HG02884 (cell line): ENCODE measurements around the gene PANK2.
"Not testable (repeated sequence)": the region's sequence is repeated elsewhere in the genome, so short reads cannot be mapped to it uniquely, and the experiment has no call there.

Source experiments
- ATAC-seq: cut with Tn5 transposase; IDR thresholded peaks from one replicate; pipeline ENCODE4 v1.9.1; 2021; ENCODE audit warnings: mild to moderate bottlenecking, moderate library complexity; ENCODE audit not compliant: unreplicated experiment

PANK2 gene

DNA sequence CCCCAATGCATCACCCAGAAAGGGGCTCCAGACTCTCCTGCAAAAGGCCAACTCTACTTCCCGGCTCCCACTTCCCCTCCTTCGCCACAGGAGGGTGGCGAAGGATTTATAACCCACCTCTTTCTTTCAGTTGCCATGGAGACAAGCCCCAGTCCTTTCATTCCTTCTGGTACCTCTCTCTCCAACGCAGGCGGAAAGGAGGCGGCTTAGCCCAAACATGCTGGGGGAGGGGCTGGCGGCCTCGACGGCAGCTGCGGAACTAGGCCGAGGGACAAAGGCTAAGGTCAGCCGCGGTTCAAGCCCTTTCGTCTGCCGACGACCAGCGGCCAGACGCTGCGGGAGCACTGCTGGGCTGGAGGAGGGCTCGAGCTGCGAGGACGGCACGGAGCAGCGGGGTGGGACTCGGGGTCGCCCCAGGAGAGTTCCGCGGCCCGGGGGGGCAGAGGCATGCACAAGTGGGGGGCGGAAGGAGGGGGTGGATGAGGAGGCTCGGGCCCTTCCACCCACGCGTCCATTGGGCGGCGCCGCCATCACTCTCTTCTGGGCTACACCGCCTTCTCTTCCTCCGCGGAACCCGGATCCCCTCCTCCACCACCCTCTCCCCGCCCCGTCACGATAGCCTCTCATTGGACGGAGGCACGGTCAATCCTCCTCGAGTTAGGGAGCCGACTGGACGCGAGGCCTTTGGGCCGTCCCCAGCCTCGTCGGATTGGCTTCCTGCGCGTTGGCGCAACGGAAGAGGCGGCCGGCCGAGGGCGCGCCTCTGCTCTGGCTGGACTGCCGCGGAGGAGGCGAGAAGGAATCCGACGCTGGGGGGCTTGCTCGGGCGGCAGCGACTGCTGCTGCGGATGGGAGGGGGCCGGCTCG, at the start of gene PANK2:
TSS of gene PANK2 (plus strand) at position 766 of the 867 bp plus-strand sequence.
- ATAC-seq: peak; percentile 88

DNA sequence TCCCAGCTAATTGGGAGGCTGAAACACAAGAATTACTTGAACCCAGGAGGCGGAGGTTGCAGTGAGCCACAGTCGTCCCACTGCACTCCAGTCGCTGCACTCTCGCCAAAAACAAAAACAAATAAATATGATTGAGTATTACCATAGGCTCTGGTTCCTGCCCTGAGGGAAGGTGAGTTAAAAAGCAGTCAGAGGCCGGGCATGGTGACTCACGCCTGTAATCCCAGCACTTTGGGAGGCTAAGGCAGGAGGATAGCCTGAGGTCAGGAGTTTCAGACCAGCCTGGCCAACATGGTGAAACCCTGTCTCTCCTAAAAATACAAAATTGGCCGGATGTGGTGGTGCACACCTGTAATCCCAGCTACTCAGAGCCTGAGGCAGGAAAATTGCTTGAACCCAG, 49.0 kb upstream of the PANK2 start:
- not testable (repeated sequence) for ATAC-seq

DNA sequence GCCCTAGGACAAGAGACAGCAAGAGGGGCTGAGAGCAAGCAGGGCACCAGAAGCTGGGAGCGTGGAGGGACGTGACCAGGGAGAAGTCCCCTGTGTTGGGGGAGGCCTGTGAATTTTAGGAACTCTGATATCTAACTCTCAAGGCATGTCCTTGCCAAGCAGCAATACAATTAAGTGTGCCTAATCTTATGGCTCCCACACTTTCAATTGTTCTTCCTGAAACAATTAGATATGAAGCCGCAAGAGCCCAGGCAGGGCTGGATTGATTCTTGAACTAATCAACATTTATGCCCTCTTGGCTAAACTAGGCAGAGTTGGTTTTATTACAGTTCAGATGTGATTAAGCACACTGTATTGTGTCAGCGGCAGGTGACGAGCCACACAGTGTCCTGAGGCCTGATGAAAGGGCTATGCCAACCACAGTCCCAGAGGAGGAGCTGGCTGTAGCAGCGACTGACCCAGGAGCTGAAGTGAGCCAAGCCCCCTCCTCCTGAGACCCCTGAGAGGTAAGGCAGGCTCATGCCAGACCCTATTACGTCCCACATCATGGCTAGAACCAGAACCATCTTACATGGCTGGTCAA, 46.7 kb upstream of the PANK2 start:
- no peak for ATAC-seq

DNA sequence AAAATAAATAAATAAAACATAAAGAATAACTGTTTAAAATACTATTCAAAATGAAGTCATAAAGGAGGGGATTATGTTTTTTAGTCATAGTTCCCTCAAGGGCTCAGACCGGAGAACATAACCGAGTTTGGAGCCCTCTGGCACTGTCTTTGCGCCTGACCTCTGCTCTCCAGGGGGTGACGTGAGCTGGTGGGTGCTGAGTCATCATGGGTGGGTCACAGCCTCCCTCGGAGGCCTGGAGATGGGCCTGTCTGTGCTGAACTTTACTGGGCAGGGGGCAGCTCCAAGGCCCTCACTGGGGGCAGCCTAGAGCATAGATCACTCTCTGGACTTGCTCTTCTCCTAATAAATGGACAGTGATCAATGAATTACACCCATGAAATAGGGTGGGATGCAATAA, 45.7 kb upstream of the PANK2 start:
- ATAC-seq: no peak

DNA sequence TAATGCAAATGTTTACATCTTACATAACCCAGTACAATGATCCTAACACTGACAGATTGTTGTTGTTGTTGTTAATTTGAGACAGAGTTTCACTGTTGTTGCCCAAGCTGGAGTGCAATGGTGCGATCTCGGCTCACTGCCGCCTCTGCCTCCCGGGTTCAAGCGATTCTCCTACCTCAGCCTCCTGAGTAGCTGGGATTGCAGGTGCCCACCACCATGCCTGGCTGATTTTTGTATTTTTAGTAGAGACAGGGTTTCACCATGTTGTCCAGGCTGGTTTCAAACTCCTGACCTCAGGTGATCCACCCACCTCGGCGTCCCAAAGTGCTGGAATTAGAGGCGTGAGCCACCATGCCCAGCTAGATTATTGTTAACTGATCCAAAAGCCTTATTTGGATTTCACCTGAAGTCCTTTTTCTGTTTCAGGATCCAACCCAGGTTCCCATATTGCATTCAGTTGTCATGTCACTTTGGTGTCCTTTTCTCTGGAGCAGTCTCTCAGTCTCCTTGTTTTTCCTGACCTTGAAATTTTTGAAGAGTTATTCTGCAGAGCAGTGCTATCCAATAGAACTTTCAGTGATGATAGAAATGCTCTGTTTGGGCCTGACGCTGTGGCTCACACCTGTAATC, 45.1 kb upstream of the PANK2 start:
- ATAC-seq: not testable (repeated sequence)

DNA sequence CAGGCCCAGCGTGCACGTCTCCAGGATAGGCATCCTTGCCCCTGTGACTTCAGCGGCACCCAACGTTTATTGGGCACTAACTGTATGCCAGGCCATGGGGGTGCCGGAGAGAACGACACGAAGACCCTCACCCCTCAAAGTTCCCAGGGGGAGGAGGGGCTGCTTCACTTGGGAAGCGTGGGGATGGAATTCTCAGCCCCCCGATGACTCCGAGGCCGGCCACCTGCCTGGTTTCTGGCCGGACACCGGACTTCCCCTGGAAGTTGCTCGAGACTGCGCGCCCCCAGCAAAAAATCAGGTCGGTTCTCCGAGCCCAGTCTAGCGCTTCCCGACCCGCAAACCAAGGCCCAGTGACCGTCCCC, 42.8 kb upstream of the PANK2 start:
- no peak for ATAC-seq

DNA sequence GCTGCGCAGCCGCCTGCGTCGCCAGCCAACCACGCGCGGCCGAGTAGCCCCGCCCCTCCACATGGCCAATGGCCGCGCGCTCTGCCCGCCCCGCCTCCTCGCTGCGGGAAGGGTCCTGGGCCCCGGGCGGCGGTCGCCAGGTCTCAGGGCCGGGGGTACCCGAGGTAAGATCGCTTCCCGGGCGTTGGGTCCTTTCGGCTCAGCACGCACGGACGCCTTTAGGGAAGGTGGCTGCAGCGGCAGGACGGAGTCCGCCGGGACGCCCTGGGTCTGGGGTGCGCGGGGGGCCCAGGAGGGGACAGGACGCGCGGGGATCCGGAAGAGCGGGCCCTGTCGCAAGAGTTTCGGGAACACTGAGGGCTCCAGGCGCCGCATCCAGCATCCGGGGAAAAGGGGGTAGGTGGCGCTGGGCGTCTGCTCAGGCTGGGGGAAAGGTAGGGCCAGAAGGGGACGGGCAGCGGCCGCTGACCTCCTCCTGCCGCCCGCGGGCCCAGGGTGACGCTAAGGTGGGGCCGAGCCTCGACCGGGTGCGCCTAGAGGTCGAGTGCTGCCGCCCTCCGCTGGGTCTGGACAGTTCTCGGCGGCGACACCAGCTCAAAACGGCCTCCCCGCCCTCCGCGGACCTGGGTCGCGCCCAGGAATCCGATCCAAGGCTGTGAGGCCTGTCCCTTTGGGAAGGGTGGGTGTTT, 42.3 kb upstream of the PANK2 start, which contains the start of gene MAVS:
TSS of gene MAVS (plus strand) at position 95 of the 689 bp plus-strand sequence. CDS start 7,791 bp downstream, outside the sequence.
- peak; percentile 82 for ATAC-seq

DNA sequence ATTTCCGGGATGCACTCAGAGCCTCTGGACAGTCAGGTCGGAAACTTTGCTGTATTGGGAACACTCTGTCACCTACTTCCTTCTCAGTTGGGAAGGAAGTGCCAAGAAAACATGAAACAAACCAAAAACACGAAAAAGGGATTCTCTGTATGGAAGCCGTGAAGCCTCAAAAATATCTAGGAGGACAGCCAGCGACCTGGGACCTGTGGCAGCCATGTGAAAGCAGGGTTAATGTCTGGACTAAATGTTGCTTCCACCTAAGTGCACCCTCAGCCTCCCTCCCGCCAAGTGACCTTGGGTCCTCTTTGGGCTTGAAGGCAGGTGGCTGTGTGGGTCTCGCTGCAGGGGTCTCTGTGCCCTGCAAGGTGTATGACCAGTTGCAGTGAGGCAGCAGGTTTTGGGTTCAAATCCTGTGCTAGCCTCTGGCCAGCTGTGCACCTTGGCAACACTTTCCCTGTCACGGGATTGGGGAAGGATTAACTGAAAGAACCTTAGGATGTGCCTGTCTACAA, 41.7 kb upstream of the PANK2 start:
- ATAC-seq: no peak

DNA sequence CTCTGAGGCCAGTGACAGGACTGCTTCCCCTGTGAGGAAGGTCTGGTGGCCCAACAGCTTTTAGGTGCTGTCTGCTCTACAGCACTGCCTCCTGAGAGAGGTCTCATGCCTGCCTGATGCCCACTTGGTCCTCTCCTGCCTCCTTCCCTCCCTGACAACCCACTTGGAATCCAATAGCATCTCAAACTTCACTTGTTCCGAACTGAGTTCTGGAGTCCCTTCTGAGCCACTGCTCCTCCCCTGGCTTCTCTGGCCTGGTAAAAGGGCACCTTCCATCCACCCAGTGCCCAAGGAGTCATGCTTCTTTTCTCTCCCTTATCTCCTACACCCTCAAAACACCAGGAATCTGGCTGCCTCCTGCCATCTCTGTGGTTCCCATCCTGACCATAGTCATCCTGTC, 40.6 kb upstream of the PANK2 start:
- no peak for ATAC-seq

DNA sequence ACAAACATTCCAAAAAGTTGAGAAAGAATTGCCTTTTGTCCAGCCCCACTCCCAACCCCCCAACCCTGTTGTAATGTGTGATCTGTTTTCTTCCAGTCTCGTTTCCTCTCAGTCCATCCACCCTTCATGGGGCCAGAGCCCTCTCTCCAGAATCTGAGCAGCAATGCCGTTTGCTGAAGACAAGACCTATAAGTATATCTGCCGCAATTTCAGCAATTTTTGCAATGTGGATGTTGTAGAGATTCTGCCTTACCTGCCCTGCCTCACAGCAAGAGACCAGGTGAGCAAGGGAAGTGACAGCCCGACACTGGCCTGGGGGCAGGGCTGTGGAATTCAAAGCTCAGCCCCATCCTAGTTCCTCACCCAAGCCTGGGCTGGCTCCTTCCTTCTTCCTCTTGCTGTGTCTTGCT, 34.7 kb upstream of the PANK2 start:
- ATAC-seq: no peak

DNA sequence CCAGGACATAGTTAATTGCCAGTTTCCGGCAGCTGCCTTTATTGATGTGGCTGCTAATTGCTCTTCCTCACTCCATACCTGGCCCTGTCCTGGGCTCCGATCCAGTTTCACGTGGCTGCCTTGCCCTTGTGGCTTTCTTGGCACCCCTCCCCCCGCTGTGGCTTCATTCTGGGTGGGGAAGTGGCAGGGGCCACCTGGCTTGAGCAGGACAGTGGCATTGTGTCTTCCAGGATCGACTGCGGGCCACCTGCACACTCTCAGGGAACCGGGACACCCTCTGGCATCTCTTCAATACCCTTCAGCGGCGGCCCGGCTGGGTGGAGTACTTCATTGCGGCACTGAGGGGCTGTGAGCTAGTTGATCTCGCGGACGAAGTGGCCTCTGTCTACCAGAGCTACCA, 31.8 kb upstream of the PANK2 start:
- no peak for ATAC-seq

DNA sequence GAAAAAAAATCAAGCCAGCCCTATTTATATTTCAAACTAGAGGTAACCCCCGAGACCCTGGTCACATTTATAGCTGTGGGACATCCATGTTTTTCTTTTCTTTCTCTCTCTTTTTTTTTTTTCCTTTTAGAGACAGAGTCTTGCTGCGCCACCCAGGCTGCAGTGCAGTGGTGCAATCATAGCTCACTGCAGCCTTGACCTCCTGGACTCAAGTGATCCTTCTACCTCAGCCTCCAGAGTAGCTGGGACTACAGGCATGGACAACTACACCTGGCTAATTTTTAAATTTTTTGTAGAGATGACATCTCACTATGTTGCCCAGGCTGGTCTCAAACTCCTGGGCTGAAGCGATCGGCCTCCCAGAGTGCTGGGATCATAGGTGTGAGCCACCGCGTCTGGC, 30.5 kb upstream of the PANK2 start:
- ATAC-seq: no peak

DNA sequence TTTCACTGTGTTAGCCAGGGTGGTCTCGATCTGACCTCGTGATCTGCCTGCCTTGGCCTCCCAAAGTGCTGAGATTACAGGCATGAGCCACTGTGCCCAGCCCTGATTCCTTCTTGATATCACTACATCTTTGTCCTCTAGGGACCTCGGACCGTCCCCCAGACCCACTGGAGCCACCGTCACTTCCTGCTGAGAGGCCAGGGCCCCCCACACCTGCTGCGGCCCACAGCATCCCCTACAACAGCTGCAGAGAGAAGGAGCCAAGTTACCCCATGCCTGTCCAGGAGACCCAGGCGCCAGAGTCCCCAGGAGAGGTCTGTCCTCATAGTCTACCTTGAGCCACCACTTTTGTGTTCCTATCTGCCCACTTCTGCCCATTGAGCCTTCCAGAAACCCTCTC, 28.0 kb upstream of the PANK2 start:
- ATAC-seq: no peak

DNA sequence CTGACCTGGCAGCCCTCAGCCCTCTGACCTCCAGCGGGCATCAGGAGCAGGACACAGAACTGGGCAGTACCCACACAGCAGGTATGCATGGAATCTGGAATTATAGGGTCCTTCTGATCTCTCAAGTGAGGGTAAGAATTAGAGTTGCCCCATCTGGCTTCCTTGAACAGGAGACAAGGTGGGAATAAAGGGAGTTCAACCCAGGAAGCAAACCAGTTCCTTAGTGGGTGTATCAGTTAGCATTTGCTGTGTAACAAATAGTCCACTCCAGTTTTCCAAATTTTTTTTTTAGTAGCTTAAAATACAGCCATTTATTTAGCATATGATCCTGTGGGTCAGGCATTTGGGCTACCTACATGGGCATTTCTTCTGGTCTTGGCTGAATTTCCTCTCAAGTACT, 26.9 kb upstream of the PANK2 start:
- ATAC-seq: no peak

DNA sequence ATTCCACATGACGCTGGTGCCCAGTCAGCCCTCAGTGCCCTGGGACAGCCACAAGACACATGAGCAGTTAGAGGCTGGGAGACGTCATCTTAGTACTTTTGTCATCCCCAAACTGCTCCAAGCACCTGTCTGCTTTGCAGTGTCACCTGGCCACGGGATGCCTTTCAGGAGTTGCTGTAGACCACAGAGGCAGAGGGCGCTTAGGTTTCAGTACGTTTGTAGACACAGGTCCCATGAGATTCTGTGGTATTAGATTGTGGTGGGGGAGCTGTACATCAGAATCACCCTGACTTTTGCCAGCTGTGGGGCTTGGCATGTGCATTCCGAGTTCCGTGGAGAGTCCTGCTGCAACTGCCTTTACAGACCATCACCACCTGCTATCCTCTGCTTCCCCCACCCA, 25.9 kb upstream of the PANK2 start:
- no peak for ATAC-seq

DNA sequence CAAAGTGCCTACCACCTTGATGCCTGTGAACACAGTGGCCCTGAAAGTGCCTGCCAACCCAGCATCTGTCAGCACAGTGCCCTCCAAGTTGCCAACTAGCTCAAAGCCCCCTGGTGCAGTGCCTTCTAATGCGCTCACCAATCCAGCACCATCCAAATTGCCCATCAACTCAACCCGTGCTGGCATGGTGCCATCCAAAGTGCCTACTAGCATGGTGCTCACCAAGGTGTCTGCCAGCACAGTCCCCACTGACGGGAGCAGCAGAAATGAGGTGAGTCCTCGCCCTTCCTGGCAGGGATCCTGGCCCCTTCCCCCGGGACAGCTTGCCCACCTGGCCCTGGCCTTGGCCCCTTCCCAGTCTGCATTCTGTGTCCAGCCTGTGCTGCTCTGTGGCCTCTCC, 24.7 kb upstream of the PANK2 start:
- no peak for ATAC-seq

DNA sequence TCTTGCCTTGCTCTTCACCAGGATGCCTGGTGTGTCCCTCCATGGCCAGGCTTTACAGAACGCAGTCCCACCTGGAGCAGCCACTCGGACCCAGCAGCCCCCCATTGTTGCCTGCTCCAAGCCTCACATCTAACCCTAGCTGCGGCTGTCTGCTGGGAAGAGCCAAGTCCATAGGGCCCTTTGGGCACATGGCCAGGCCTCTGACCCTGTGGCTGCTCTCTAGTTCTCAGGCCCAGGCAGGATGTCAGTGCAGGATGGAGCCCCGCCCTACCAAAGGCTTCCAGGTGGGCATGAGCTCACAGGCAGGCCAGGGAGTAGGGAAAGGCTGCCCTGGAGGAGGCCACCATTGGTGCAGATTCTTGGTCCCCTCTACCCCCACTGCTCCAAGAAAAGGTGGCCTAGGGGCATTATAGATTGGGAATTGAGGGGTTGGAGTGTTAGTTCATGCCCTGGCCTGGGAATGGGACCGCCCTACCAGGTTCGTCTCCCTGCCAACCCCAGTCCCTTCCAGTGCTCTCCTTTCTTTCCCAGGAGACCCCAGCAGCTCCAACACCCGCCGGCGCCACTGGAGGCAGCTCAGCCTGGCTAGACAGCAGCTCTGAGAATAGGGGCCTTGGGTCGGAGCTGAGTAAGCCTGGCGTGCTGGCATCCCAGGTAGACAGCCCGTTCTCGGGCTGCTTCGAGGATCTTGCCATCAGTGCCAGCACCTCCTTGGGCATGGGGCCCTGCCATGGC, 23.9 kb upstream of the PANK2 start:
- ATAC-seq: no peak

DNA sequence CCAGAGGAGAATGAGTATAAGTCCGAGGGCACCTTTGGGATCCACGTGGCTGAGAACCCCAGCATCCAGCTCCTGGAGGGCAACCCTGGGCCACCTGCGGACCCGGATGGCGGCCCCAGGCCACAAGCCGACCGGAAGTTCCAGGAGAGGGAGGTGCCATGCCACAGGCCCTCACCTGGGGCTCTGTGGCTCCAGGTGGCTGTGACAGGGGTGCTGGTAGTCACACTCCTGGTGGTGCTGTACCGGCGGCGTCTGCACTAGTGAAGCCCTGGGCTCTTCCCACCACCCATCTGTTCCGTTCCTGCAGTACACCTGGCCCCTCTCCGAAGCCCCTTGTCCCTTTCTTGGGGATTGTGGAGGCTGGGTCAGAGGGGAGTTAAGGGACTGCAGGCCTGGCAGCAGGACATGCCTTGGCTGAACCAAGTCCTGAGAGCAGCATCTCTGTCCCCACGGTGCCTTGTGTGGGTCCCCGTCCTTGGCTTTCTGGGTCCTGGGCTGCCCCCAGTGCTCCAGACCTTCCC, 23.2 kb upstream of the PANK2 start:
- ATAC-seq: no peak

DNA sequence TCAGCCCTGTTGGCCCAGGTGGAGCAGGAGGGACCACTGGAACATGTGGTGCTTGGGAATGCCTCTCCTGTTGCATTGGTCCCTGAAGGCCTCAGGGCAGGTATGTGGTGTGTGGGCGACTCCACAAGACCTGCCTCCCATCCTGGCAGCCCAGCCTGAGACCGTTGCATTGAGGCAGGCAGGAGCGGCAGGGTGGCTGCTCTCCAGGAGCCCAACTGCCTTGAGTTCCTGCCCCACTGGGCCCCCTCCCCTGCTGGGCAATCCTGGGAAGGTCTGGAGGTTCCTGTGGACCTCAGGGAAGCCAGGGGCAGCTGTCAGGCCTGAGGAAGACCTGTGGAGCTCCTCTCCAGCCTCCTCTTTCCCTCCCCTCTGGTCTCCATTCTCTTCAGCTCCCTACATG, 22.7 kb upstream of the PANK2 start:
- no peak for ATAC-seq

DNA sequence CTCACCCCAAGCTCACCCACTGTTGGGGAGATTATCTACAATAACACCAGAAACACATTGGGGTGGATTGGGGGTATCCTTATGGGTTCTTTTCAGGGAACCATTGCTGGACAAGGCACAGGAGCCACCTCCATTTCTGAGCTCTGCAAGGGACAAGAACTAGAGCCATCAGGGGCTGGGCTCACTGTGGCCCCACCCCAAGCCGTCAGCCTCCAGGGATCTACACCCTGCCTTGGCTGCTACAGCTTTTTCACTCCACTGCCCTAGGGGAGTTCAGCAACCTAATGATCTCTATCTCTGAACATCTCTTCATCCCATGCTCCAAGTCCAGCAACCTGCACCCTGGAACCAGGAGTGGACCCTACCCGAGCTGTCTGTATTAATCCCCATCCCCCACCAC, 21.4 kb upstream of the PANK2 start:
- no peak for ATAC-seq
